ENCODE measurements around the gene BARHL1.

Gene BARHL1

GRCh38 chr9:132588501-132589147 lies 6.2 kb downstream of the BARHL1 start:
- ATAC-seq, result no peak
- Mint-ChIP-seq H3K4me1 (peaks cover 25% of the 10 kb centered on the region), H3K27ac (no peak overlapping the region), H3K36me3 (peaks cover 7% of the 10 kb centered on the region), H3K27me3 (peaks cover 92% of the 10 kb centered on the region), H3K9me3 (no peaks in the 10 kb centered on the region), H3K4me3 (no peak overlapping the region)

GRCh38 chr9:132589148-132590036 lies 7.0 kb downstream of the BARHL1 start:
- peaks cover 15% of the 10 kb centered on the region for H3K36me3 Mint-ChIP-seq
- H3K9me3 Mint-ChIP-seq, result no peaks in the 10 kb centered on the region
- peaks cover 84% of the 10 kb centered on the region for H3K27me3 Mint-ChIP-seq
- H3K27ac Mint-ChIP-seq, result no peak overlapping the region
- H3K4me3 Mint-ChIP-seq, result no peak overlapping the region
- peak; percentile 16 for ATAC-seq
- peaks cover 25% of the 10 kb centered on the region for H3K4me1 Mint-ChIP-seq

GRCh38 chr9:132590037-132590317 lies 7.6 kb downstream of the BARHL1 start:
- Mint-ChIP-seq H3K27ac (no peak overlapping the region), H3K36me3 (peaks cover 21% of the 10 kb centered on the region), H3K9me3 (no peaks in the 10 kb centered on the region), H3K4me1 (peaks cover 25% of the 10 kb centered on the region), H3K27me3 (peaks cover 78% of the 10 kb centered on the region), H3K4me3 (no peak overlapping the region)
- no peak for ATAC-seq

DNA sequence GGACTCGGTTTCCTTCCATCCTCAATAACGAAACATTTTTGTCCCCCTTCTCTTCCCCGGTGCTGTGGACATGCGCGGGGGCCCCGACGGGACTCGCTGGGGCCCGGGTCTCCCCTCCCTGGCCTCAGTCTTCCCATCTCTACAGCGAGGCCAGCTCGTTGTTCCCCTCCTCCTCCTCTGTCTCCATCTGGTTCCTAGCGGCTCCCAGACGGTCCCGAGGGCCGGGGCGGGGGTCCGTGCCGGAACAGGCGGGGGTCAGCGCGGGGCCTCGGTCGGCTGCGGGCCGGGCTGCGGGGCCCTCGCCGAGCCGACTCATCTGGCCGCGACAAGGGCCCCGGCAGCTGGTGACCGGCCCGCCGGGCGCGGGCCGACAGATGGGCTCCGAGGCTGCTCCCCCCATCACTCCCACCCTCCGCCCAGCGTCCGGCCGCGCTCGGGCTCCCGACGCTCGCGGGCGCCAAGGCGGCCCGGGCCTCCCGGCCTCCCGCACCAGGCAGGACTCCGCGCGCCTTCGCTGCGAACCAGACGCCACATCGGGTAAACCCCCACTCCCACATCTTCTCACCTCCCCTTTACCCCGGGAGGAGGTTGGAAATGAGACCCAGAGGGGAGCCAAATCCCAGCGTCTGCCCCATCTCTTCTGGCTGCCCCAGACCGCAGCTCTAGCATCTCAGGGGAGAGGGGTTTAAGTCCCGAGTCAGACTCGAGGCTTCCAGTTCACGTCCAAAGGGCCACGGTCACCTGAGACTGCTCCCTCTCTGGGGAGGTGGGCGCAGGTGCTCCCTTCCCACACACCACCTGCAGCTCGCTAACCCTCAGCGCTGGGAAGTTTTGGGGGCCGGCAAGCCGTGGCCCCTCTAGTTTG lies 8.1 kb downstream of the BARHL1 start:
- Mint-ChIP-seq H3K9me3 (no peaks in the 10 kb centered on the region), H3K4me3 (no peak overlapping the region), H3K27me3 (peaks cover 72% of the 10 kb centered on the region), H3K36me3 (peaks cover 27% of the 10 kb centered on the region), H3K4me1 (peaks cover 25% of the 10 kb centered on the region), H3K27ac (no peak overlapping the region)
- ATAC-seq, result no peak

GRCh38 chr9:132591244-132591643 lies 8.8 kb downstream of the BARHL1 start:
- Mint-ChIP-seq H3K4me3 (no peak overlapping the region), H3K4me1 (peaks cover 22% of the 10 kb centered on the region)

GRCh38 chr9:132591751-132592314 lies 9.4 kb downstream of the BARHL1 start:
- Mint-ChIP-seq H3K4me3 (no peak overlapping the region), H3K27ac (no peak overlapping the region), H3K27me3 (peaks cover 60% of the 10 kb centered on the region), H3K9me3 (no peaks in the 10 kb centered on the region), H3K36me3 (peaks cover 39% of the 10 kb centered on the region), H3K4me1 (peaks cover 21% of the 10 kb centered on the region)
- ATAC-seq, result no peak

More at GRCh38 chr9:132591244-132591643, 8.8 kb downstream of the BARHL1 start:
- Mint-ChIP-seq H3K36me3 (peaks cover 34% of the 10 kb centered on the region), H3K9me3 (no peaks in the 10 kb centered on the region), H3K27ac (no peak overlapping the region), H3K27me3 (peaks cover 66% of the 10 kb centered on the region)
- ATAC-seq, result no peak

DNA sequence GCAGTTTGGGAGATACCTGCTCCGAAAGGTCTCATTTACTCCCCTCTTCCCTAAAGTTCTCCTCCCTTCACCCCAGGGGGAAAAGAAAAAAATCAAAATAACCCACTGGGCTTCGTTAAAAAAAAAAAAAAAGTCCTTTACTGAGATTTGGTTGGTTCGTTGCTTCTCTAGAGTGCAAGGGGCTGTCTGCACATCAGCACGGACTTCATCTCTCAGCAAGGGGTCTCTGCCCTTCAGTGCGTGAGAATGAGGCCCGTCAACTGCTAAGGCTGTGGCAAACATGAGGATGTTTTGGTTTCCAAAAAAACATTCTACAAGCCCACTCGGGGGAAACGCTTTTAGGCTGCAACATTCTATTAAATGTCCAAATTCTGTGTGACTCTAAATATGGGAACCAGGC lies 10.0 kb downstream of the BARHL1 start:
- Mint-ChIP-seq H3K27me3 (peaks cover 53% of the 10 kb centered on the region), H3K27ac (no peak overlapping the region), H3K4me3 (no peak overlapping the region), H3K36me3 (peaks cover 45% of the 10 kb centered on the region), H3K4me1 (peaks cover 21% of the 10 kb centered on the region), H3K9me3 (no peaks in the 10 kb centered on the region)
- no peak for ATAC-seq

- H3K9me3 Mint-ChIP-seq, result no peaks in the 10 kb centered on the region
These were observed 12.0 kb downstream of the BARHL1 start for GRCh38 chr9:132594412-132594811.

GRCh38 chr9:132595319-132595718 lies 12.9 kb downstream of the BARHL1 start:
- H3K4me1 Mint-ChIP-seq, result peaks cover 15% of the 10 kb centered on the region
- H3K4me3 Mint-ChIP-seq, result no peak overlapping the region
- H3K36me3 Mint-ChIP-seq, result peaks cover 71% of the 10 kb centered on the region
- H3K27me3 Mint-ChIP-seq, result peaks cover 25% of the 10 kb centered on the region
- ATAC-seq, result no peak
- H3K9me3 Mint-ChIP-seq, result no peaks in the 10 kb centered on the region
- H3K27ac Mint-ChIP-seq, result no peak overlapping the region

More at GRCh38 chr9:132594412-132594811, 12.0 kb downstream of the BARHL1 start:
- H3K36me3 Mint-ChIP-seq, result peaks cover 62% of the 10 kb centered on the region
- H3K27ac Mint-ChIP-seq, result no peak overlapping the region
- H3K4me3 Mint-ChIP-seq, result no peak overlapping the region
- no peak for ATAC-seq
- H3K27me3 Mint-ChIP-seq, result peaks cover 34% of the 10 kb centered on the region
- peaks cover 21% of the 10 kb centered on the region for H3K4me1 Mint-ChIP-seq

- Mint-ChIP-seq H3K27me3 (peaks cover 16% of the 10 kb centered on the region), H3K4me1 (peaks cover 10% of the 10 kb centered on the region), H3K36me3 (peaks cover 80% of the 10 kb centered on the region), H3K4me3 (no peak overlapping the region), H3K9me3 (no peaks in the 10 kb centered on the region), H3K27ac (no peak overlapping the region)
- ATAC-seq, result no peak
These were observed 13.8 kb downstream of the BARHL1 start for GRCh38 chr9:132596200-132596599.

DNA sequence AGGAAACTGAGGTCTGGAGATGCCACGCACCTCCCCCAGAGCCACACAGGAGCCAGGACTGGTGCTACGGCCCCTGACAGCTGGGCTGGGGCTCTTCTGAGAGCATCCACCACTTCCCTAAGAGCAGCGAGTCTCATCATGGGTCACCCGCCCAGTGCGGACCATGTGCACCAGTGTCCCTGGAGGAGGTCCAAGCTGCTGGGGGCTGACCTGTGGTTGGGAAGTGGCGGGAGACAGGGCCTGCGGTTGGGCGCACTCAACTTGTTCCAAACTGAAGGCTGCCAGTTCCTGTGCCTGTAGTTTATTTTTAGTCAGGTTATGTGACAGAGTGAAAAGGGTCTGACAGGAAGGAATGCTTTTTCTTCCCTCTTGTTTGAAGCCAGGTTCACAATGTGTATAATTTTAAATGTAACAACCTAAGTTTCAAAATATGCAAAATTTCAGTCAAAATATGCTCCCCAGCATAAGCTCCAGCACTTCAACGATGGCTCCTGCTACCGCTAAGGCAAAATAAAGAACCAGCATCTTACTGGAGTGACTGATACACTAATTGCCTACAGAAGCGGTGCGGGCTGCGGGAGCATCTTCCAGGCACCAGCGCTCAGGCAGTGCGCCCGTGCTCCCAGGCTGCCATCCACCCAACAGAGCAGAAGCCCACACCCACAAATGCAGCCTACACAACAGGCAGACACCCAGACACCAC lies 14.8 kb downstream of the BARHL1 start:
- ATAC-seq, result no peak
- Mint-ChIP-seq H3K4me3 (no peak overlapping the region), H3K4me1 (peaks cover 8% of the 10 kb centered on the region), H3K27me3 (peaks cover 6% of the 10 kb centered on the region), H3K27ac (no peak overlapping the region), H3K9me3 (no peaks in the 10 kb centered on the region), H3K36me3 (peaks cover 88% of the 10 kb centered on the region)

DNA sequence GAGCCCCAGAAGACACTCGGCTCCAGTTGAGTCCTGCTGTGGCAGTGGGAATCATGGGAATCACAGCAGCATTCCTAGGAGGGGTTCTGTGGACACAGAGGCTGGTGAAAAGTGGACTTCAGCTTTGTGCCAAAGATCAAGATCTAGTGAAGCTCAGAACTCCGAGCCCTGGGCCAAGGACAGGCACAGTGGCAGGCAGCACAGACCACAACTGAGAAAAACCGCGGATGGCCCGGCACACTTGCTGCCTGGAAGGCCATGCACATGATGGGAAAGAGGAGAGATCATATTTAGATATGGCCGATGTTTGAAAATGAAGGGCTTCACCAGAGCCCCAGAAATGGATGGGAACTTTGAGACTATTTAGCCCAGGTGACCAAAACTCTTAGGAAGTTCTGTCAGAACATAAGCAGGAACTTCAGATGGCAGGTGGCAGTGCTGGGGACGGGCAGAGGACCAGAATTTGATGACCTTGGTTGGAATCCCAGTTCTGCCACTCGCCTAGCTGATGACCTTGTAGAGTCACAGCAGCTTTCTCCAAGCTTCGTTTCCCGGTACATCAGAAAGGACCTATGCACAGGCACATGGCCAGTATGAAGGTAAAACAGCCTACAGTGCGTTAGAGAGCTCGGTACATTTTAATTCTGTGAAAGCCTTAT lies 18.0 kb downstream of the BARHL1 start:
- peaks cover 8% of the 10 kb centered on the region for H3K4me1 Mint-ChIP-seq
- no peaks in the 10 kb centered on the region for H3K27me3 Mint-ChIP-seq
- no peak for ATAC-seq
- no peak overlapping the region for H3K4me3 Mint-ChIP-seq
- H3K27ac Mint-ChIP-seq, result no peak overlapping the region
- H3K36me3 Mint-ChIP-seq, result peaks cover 95% of the 10 kb centered on the region
- no peaks in the 10 kb centered on the region for H3K9me3 Mint-ChIP-seq

- no peaks in the 10 kb centered on the region for H3K4me1 Mint-ChIP-seq
- H3K9me3 Mint-ChIP-seq, result no peaks in the 10 kb centered on the region
- ATAC-seq, result no peak
- peaks cover 96% of the 10 kb centered on the region for H3K36me3 Mint-ChIP-seq
- no peaks in the 10 kb centered on the region for H3K27me3 Mint-ChIP-seq
- no peak overlapping the region for H3K27ac Mint-ChIP-seq
- no peak overlapping the region for H3K4me3 Mint-ChIP-seq
These were observed 19.8 kb downstream of the BARHL1 start for GRCh38 chr9:132602207-132602606.

GRCh38 chr9:132605387-132605786 lies 23.0 kb downstream of the BARHL1 start:
- no peaks in the 10 kb centered on the region for H3K27me3 Mint-ChIP-seq
- no peak overlapping the region for H3K4me3 Mint-ChIP-seq
- no peaks in the 10 kb centered on the region for H3K9me3 Mint-ChIP-seq
- no peak for ATAC-seq
- no peak overlapping the region for H3K27ac Mint-ChIP-seq
- no peaks in the 10 kb centered on the region for H3K4me1 Mint-ChIP-seq
- peaks cover 98% of the 10 kb centered on the region for H3K36me3 Mint-ChIP-seq

All from stimulated activated memory B cell treated with anti-CD40 and anti-IgM and Interleukin-4, amounts not matched to agents 10 μg/mL and 1 μg/mL and 100 μg/mL, for 72 hours (primary cell).